NCI-H2196 treated with DMSO at 0.1 percent for 48 hours (cell line): ENCODE data around the gene ZBTB25.
"Not testable (repeated sequence)": the region's sequence is repeated elsewhere in the genome, so short reads cannot be mapped to it uniquely, and the experiment has no call there.

Source experiments
- DNase-seq: peaks from one replicate; lab custom pipeline; 2025; ENCODE audit not compliant: unreplicated experiment; lab: John Stamatoyannopoulos, UW

The ZBTB25 gene

GRCh38 chr14:64517667-64518066, 14.0 kb upstream of the ZBTB25 start:
- DNase-seq, result not testable (repeated sequence)

GRCh38 chr14:64516969-64517368, 13.3 kb upstream of the ZBTB25 start:
- no peak for DNase-seq

- DNase-seq, result no peak
These were observed 11.4 kb upstream of the ZBTB25 start for GRCh38 chr14:64515053-64515452.

- no peak for DNase-seq
These were observed 9.6 kb upstream of the ZBTB25 start for GRCh38 chr14:64513271-64513670.

- peak; percentile 40 for DNase-seq
These were observed 7.4 kb upstream of the ZBTB25 start for GRCh38 chr14:64510825-64511671.

- DNase-seq, result no peak
These were observed 5.4 kb upstream of the ZBTB25 start for GRCh38 chr14:64509036-64509435.

- no peak for DNase-seq
These were observed 4.7 kb upstream of the ZBTB25 start for GRCh38 chr14:64508215-64508776.

GRCh38 chr14:64507376-64508156, 3.9 kb upstream of the ZBTB25 start:
- no peak for DNase-seq

- no peak for DNase-seq
These were observed 3.1 kb upstream of the ZBTB25 start for GRCh38 chr14:64506721-64507120.

GRCh38 chr14:64504897-64505794, 1.5 kb upstream of the ZBTB25 start:
- DNase-seq, result peak; percentile 68

- peak; percentile 65 for DNase-seq
These were observed 765 bp upstream of the ZBTB25 start, which contains the start of gene ZBTB1 for GRCh38 chr14:64504310-64504896. ZBTB1 (plus strand) TSS chr14:64504770; CDS start chr14:64521505, 16,735 bp downstream.

- no peak for DNase-seq
These were observed 678 bp downstream of the ZBTB25 start for GRCh38 chr14:64502887-64503433.

GRCh38 chr14:64502456-64502855, 1.2 kb downstream of the ZBTB25 start:
- DNase-seq, result no peak

GRCh38 chr14:64501411-64502171, 2.0 kb downstream of the ZBTB25 start:
- DNase-seq, result peak; percentile 44

- no peak for DNase-seq
These were observed 3.5 kb downstream of the ZBTB25 start for GRCh38 chr14:64500088-64500487.

GRCh38 chr14:64496764-64497163, 6.9 kb downstream of the ZBTB25 start:
- DNase-seq, result no peak

- DNase-seq, result no peak
These were observed 8.4 kb downstream of the ZBTB25 start for GRCh38 chr14:64495252-64495651.

GRCh38 chr14:64493455-64493854, 10.2 kb downstream of the ZBTB25 start:
- no peak for DNase-seq

- no peak for DNase-seq
These were observed 12.0 kb downstream of the ZBTB25 start for GRCh38 chr14:64491637-64492036.
